Measurements from ENCODE around the gene USP10. TPM values are rescaled to one million over a fixed set of nuclear protein-coding genes. Genes with fewer than 3 reads are reported as not detected.
A peak's percentile ranks its signal among the peaks of the same experiment; 100 is the strongest.

Gene USP10
- total RNA-seq, 6 experiments from 2014 or later = 41.5 to 53.2 (median 44.6) TPM

DNA sequence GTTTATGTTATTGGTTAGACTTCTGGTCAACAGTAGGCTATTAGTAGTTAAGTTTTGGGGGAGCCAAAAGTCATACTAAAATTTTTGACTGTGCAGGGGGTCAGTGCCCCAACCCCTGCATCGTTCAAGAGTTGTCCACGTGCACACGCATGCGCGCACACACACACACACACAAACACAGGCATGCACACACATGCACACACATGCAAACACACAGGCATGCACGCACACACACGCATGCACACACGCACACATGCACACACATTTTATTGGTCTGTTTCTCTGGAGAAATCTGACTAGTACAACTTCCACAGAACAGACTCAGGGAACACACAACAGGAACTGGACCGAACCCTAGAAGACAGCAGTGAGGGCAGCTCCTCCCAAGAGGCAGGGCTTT is 24.4 kb upstream of the USP10 start:
- Histone ChIP-seq H3K27ac (no peak overlapping the region), H3K27me3 (no peaks in the 10 kb centered on the region), H3K9me3 (no peaks in the 10 kb centered on the region), H3K4me3 (no peak overlapping the region), H3K36me3 (no peaks in the 10 kb centered on the region), H3K4me1 (peaks cover 0 to 5% (median 0%) of the 10 kb centered on the region in 4 donors)
- intact Hi-C loops (cut with DNase I) = loop anchor here in 1 of 2 donors (10.0 kb wide), 1 partner anchor 49 kb away; no protein-coding TSS in a partner anchor
- TF ChIP-seq, protein P1, sequence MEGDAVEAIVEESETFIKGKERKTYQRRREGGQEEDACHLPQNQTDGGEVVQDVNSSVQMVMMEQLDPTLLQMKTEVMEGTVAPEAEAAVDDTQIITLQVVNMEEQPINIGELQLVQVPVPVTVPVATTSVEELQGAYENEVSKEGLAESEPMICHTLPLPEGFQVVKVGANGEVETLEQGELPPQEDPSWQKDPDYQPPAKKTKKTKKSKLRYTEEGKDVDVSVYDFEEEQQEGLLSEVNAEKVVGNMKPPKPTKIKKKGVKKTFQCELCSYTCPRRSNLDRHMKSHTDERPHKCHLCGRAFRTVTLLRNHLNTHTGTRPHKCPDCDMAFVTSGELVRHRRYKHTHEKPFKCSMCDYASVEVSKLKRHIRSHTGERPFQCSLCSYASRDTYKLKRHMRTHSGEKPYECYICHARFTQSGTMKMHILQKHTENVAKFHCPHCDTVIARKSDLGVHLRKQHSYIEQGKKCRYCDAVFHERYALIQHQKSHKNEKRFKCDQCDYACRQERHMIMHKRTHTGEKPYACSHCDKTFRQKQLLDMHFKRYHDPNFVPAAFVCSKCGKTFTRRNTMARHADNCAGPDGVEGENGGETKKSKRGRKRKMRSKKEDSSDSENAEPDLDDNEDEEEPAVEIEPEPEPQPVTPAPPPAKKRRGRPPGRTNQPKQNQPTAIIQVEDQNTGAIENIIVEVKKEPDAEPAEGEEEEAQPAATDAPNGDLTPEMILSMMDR (IDR thresholded peaks at IDR 0.05) = no peak
- no peak for TF ChIP-seq POLR2A (IDR thresholded peaks at IDR 0.05)
- DNase-seq (peak in 1 of 3 donors; percentile 20), ATAC-seq (no peak)
- 89% methylated on average over 8 of the region's 9 CpGs for WGBS (ENCODE audit: insufficient coverage, low coverage, low lambda C conversion rate, missing lambda C conversion rate)

DNA sequence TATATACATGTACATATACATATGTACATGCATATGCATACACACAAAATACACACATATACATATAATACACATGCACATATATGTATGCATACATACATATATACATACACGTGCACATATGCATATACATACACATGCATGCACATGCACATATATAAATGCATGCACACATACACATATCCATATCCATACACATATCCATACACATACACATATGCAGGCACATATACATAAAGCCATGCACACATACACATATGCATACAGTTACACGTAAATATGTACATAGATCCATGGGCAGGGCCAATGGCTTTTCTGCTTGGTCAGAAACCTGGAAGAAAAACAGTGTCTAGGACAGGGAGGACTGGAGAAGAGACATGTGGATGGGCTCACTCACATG is 23.9 kb upstream of the USP10 start:
- Histone ChIP-seq H3K4me3 (no peak overlapping the region), H3K9me3 (no peaks in the 10 kb centered on the region), H3K27ac (no peak overlapping the region), H3K4me1 (peaks cover 0 to 5% (median 0%) of the 10 kb centered on the region in 4 donors), H3K27me3 (no peaks in the 10 kb centered on the region), H3K36me3 (no peaks in the 10 kb centered on the region)
- ATAC-seq (no peak), DNase-seq (no peak)
- intact Hi-C loops (cut with DNase I) = loop anchor here in 1 of 2 donors (10.0 kb wide), 1 partner anchor 49 kb away; no protein-coding TSS in a partner anchor
- TF ChIP-seq, protein P1 (IDR thresholded peaks at IDR 0.05) = no peak
- TF ChIP-seq POLR2A (IDR thresholded peaks at IDR 0.05) = no peak
- 85% methylated on average over 2 of the region's 2 CpGs for WGBS (ENCODE audit: insufficient coverage, low coverage, low lambda C conversion rate, missing lambda C conversion rate)

DNA sequence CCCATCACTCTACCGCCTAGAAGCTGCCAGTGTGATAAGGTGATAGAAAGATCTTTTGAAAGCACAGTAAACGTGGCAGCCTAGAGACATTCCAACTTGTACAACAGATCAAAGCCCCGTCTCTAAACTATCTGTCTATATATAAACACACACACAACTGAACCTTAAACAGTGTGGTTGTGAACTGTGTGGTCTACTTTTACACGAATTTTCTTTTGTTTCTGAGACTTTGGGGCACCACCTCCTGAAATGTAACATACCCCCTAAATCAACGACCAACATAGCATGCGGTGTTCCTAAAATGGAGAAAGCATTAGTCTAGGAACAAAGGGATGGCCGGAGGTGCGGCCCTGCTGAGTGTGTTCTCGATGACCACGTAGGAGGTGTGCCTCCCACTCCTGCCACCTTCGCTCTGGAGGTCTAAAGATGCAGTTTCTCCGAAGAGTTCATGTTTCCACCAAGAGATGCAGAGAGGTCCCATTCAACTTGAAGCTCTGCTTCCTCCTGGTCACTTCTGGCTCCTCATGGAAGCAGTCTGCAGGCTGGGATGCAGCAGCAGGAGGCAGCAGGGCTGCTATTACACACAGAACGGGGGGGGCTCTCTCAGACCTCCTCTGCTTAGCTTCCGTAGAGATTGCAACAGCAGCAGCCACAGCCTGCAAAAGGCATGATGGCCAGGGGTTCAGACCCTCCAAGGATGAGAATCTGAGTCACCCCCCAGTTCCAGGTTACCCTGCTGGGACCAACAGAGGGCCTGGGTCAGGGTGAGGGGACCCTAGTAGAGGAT is 22.6 kb upstream of the USP10 start:
- Histone ChIP-seq H3K9me3 (no peaks in the 10 kb centered on the region), H3K27ac (no peak overlapping the region), H3K27me3 (no peaks in the 10 kb centered on the region), H3K36me3 (no peaks in the 10 kb centered on the region), H3K4me1 (peaks cover 0 to 3% (median 0%) of the 10 kb centered on the region in 4 donors), H3K4me3 (no peak overlapping the region)
- intact Hi-C loops (cut with DNase I) = loop anchor here in 1 of 2 donors (10.0 kb wide), 1 partner anchor 48 kb away; no protein-coding TSS in a partner anchor
- ATAC-seq = no peak
- TF ChIP-seq POLR2A (IDR thresholded peaks at IDR 0.05) = no peak
- TF ChIP-seq, protein P1 (IDR thresholded peaks at IDR 0.05) = no peak
- DNase-seq = peak in 1 of 3 donors; percentile 10
- 57% methylated on average over 7 of the region's 14 CpGs for WGBS (ENCODE audit: insufficient coverage, low coverage, low lambda C conversion rate, missing lambda C conversion rate)

DNA sequence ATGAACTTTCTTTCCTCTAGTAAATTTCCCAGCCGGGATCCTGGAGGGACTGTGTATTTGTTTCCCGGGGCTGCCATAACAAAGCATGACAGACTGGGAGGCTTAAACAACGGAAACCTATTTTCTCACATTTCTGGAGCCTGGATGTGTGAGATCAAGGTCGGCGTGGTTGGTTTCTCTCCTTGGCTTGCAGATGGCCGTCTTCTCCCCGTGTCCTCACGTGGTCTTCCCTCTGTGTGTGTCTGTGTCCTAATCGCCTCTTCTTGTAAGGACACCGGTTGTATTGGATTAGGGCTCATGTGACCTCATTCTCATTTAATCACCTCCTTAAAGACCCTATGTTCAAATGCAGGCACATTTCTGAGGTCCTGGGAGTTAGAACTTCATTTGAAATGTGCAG is 22.0 kb upstream of the USP10 start:
- intact Hi-C loops (cut with DNase I) = loop anchor here in 1 of 2 donors (10.0 kb wide), 1 partner anchor 47 kb away; no protein-coding TSS in a partner anchor
- DNase-seq = no peak
- ATAC-seq = no peak

More for the DNA sequence above, 22.0 kb upstream of the USP10 start:
- 63% methylated on average over 5 of the region's 10 CpGs for WGBS (ENCODE audit: insufficient coverage, low coverage, low lambda C conversion rate, missing lambda C conversion rate)
- Histone ChIP-seq H3K27me3 (no peaks in the 10 kb centered on the region), H3K9me3 (no peaks in the 10 kb centered on the region), H3K4me3 (no peak overlapping the region), H3K27ac (no peak overlapping the region), H3K4me1 (no peaks in the 10 kb centered on the region), H3K36me3 (no peaks in the 10 kb centered on the region)
- TF ChIP-seq, protein P1 (IDR thresholded peaks at IDR 0.05) = no peak
- TF ChIP-seq POLR2A (IDR thresholded peaks at IDR 0.05) = no peak
